ENCODE results near the gene BDKRB2.

DNA sequence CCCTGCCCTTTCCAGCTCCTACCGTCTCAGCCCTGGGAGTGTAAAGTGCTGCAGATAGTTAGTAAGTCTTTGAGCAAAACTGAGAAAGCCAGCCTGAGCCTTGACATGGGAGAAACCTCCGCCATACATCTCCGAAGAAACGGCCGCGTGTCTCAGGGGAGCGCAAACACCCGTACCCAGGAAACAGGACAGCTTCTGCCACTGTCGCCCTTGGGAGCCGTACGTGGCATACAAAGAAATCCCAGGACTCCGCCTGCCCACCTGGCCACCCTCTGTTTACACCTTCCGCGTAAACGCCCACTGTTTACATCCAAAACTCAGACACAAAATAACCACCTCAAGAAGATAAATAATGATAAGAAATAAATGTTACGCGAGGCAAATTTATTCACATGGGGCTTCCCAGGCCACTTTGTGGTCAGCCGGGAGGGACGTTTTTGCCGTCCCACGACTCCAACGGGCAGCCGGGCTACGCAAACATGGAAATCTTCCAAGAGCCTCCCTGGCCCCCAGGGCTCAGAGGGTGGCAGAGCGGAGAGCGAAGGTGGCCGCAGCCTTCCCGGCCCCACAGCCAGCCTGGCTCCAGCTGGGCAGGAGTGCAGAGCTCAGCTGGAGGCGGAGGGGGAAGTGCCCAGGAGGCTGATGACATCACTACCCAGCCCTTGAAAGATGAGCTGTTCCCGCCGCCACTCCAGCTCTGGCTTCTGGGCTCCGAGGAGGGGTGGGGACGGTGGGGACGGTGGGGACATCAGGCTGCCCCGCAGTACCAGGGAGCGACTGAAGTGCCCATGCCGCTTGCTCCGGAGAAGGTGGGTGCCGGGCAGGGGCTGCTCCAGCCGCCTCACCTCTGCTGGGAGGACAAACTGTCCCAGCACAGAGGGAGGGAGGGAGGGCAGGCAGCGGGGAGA, at the start of gene BDKRB2:
- TF ChIP-seq POLR2A (IDR thresholded peaks at IDR 0.05; ENCODE audit: low read depth, low read length), result no peak
- no peak for TF ChIP-seq POLR2AphosphoS5 (IDR thresholded peaks at IDR 0.05; ENCODE audit: low read depth, low read length)
- TF ChIP-seq TAF1 (IDR thresholded peaks at IDR 0.05; ENCODE audit: low read depth, low read length), result no peak
